Mucosa of descending colon (tissue), 3 donors: ENCODE measurements around the gene IFT25. TPM values are rescaled to one million over a fixed set of nuclear protein-coding genes. Genes with fewer than 3 reads are reported as not detected.
"Not testable (repeated sequence)": the region's sequence is repeated elsewhere in the genome, so short reads cannot be mapped to it uniquely, and the experiment has no call there.

Experiments used
- ATAC-seq: fragments of 200-7000 bp; cut with Tn5 transposase; one replicate; pipeline ENCODE4 v1.9.1; 2020; ENCODE audit warnings: mild to moderate bottlenecking, moderate library complexity
- DNase-seq, 3 donors: peaks; one replicate each; pipeline ENCODE4 v3.0.0-alpha.2; 2020
- H3K36me3 ChIP-seq: fragments of 200-600 bp; one replicate; pipeline ENCODE4 v1.8.0; 2021; ENCODE audit warnings: low read depth, mild to moderate bottlenecking
- H3K4me1 ChIP-seq: fragments of 200-600 bp; one replicate; pipeline ENCODE4 v1.8.0; 2021; ENCODE audit warnings: low read depth, mild to moderate bottlenecking
- H3K4me3 ChIP-seq: fragments of 200-600 bp; one replicate; pipeline ENCODE4 v1.8.0; 2021; ENCODE audit warnings: mild to moderate bottlenecking
- H3K9me3 ChIP-seq: fragments of 200-600 bp; one replicate; pipeline ENCODE4 v1.8.0; 2021; ENCODE audit warnings: mild to moderate bottlenecking
- CTCF ChIP-seq: fragments of 200-600 bp; IDR thresholded peaks from one replicate; pipeline ENCODE4 v1.8.0; 2022; ENCODE audit warnings: antibody characterized with exemption, mild to moderate bottlenecking
- intact Hi-C, 2 donors: fragments of 100-400 bp; cut with DNase I in 1 of 2; cut with micrococcal nuclease in 1 of 2; formaldehyde crosslinking; loops; one replicate each; pipeline versions ENCODE4 v1.11.0 to v1.11.1; 2022; cut with DNase I, micrococcal nuclease
- total RNA-seq, 3 donors: library from RNA; stranded (reverse); fragmentation: NEBNext Ultra II Directional in 2 of 3; extraction: Animal tissue kit (Norgen Biotek cat#: 25700) in 2 of 3; gene quantifications; one replicate each; pipeline versions ENCODE4 v1.2.1 to v1.2.4, GENCODE V29; 2021 to 2023
- donor health status: DM: no; HTN: no; CAD: no; lungs with moderate emphysema.
- donor health status: DM: no; HTN: no; CAD: no.
- donor health status: DM: no; HTN: yes; CAD: no.

The IFT25 gene
- total RNA-seq, 3 donors from 2014 or later: 19.8 to 22.6 (median 19.9) TPM

- Histone ChIP-seq H3K9me3 (no peaks in the 10 kb centered on the region), H3K36me3 (no peaks in the 10 kb centered on the region), H3K4me3 (no peak overlapping the region), H3K4me1 (no peaks in the 10 kb centered on the region)
- no peak for ATAC-seq
- TF ChIP-seq CTCF: no peak
- no peak for DNase-seq
- intact Hi-C loops: loop anchor here in 1 of 2 donors (10.0 kb wide), 1 partner anchor 54 kb away; the partner anchor contains the start of genes IFT25 and LRRC42
Observed at GRCh38 chr1:53890522-53890941, 55.0 kb downstream of the IFT25 start.

GRCh38 chr1:53889304-53890298 is 55.9 kb downstream of the IFT25 start, which contains the start of gene YIPF1:
Gene YIPF1, minus strand, starts transcription at chr1:53889797. Its CDS starts 860 bp downstream, at chr1:53888937.
- peak; percentile 100 for ATAC-seq
- intact Hi-C loops: loop anchor here in 1 of 2 donors (10.0 kb wide), 1 partner anchor 55 kb away; the partner anchor contains the start of genes IFT25 and LRRC42
- peak within 1 kb of the TSS; percentile 82 for H3K4me3 ChIP-seq

GRCh38 chr1:53888681-53889080 is 56.8 kb downstream of the IFT25 start:
- H3K4me1 ChIP-seq: no peaks in the 10 kb centered on the region
- no peak for TF ChIP-seq CTCF
- H3K4me3 ChIP-seq: no peak overlapping the region
- H3K36me3 ChIP-seq: no peaks in the 10 kb centered on the region
- no peaks in the 10 kb centered on the region for H3K9me3 ChIP-seq
- intact Hi-C loops: no loop called here
- DNase-seq (no peak), ATAC-seq (no peak)

More at GRCh38 chr1:53889304-53890298, 55.9 kb downstream of the IFT25 start, which contains the start of gene YIPF1:
- Histone ChIP-seq H3K36me3 (no peaks in the 10 kb centered on the region), H3K9me3 (no peaks in the 10 kb centered on the region), H3K4me1 (no peaks in the 10 kb centered on the region)
- peak; percentile 93 to 96 (median 95) for DNase-seq
- TF ChIP-seq CTCF: no peak

- not testable (repeated sequence) for H3K9me3 ChIP-seq, ATAC-seq
Observed at GRCh38 chr1:53883600-53883999, 61.9 kb downstream of the IFT25 start.

GRCh38 chr1:53881853-53882252 is 63.6 kb downstream of the IFT25 start:
- H3K4me3 ChIP-seq, H3K36me3 ChIP-seq, H3K4me1 ChIP-seq, H3K9me3 ChIP-seq, DNase-seq, intact Hi-C loops, ATAC-seq: not testable (repeated sequence)

More at GRCh38 chr1:53883600-53883999, 61.9 kb downstream of the IFT25 start:
- intact Hi-C loops, DNase-seq, H3K36me3 ChIP-seq, H3K4me1 ChIP-seq, H3K4me3 ChIP-seq: not testable (repeated sequence)

- TF ChIP-seq CTCF: no peak
- Histone ChIP-seq H3K4me1 (no peaks in the 10 kb centered on the region), H3K9me3 (no peaks in the 10 kb centered on the region), H3K36me3 (no peaks in the 10 kb centered on the region), H3K4me3 (no peak overlapping the region)
- DNase-seq (no peak), ATAC-seq (no peak)
- intact Hi-C loops: no loop called here
Observed at GRCh38 chr1:53878492-53879105, 66.9 kb downstream of the IFT25 start.

GRCh38 chr1:53875150-53875549 is 70.3 kb downstream of the IFT25 start:
- H3K36me3 ChIP-seq, H3K9me3 ChIP-seq, intact Hi-C loops, H3K4me1 ChIP-seq, H3K4me3 ChIP-seq, ATAC-seq, DNase-seq: not testable (repeated sequence)
